K562 (cell line): ENCODE data around the gene GEN1. TPM values are rescaled to one million over a fixed set of nuclear protein-coding genes. Genes with fewer than 3 reads are reported as not detected.

Experiments used
- ASH1L ChIP-seq: fragments of 450-650 bp; IDR thresholded peaks from 2 replicates; pipeline ENCODE4 v1.6.1; 2018; ENCODE audit warnings: borderline replicate concordance, mild to moderate bottlenecking, low read depth; ENCODE audit not compliant: partially characterized antibody
- ATF1 ChIP-seq, 2 experiments: fragments of 450-650 bp in 1 of 2; IDR thresholded peaks; 2 replicates each; pipeline ENCODE4 v1.6.1; 2016; ENCODE audit warnings: missing compliant biosample characterization in 1 of 2, missing genetic modification characterization in 1 of 2
- DEAF1 ChIP-seq: fragments of 450-650 bp; formaldehyde crosslinking; IDR thresholded peaks from 2 replicates; pipeline ENCODE4 v1.4.0; 2020; ENCODE audit warnings: mild to moderate bottlenecking, moderate library complexity
- ELF1 ChIP-seq: fragments of 200-800 bp; sonication (Bioruptor generic); IDR thresholded peaks from 2 replicates; pipeline ENCODE4 v1.6.1; 2016; ENCODE audit warnings: missing genetic modification characterization, missing compliant biosample characterization
- ELF4 ChIP-seq: fragments of 450-650 bp; formaldehyde crosslinking; IDR thresholded peaks from 2 replicates; pipeline ENCODE4 v1.4.0; 2022; ENCODE audit warnings: missing genetic modification characterization
- EWSR1 ChIP-seq: fragments of 450-650 bp; IDR thresholded peaks from 2 replicates; pipeline ENCODE4 v1.6.1; 2018; ENCODE audit warnings: borderline replicate concordance, mild to moderate bottlenecking, low read depth, moderate library complexity; ENCODE audit not compliant: partially characterized antibody
- EZH2 ChIP-seq: IDR thresholded peaks from 2 replicates; pipeline ENCODE4 v1.6.1; 2012; ENCODE audit warnings: low read depth, mild to moderate bottlenecking, inconsistent platforms, low read length, borderline replicate concordance
- ILF3 ChIP-seq: fragments of 450-650 bp; IDR thresholded peaks from 2 replicates; pipeline ENCODE4 v1.6.1; 2018; ENCODE audit warnings: antibody characterized with exemption, mild to moderate bottlenecking, moderate library complexity, borderline replicate concordance
- RBM39 ChIP-seq: fragments of 200-400 bp; formaldehyde crosslinking; optimal IDR thresholded peaks from 2 replicates; pipeline ENCODE3; 2018; ENCODE audit warnings: low read depth, low read length
- RHOXF2B ChIP-seq: fragments of 250-450 bp; sonication (Bioruptor Pico); conservative IDR thresholded peaks from 2 replicates; pipeline ENCODE4 v1.5.1; 2021
- SRSF1 ChIP-seq: fragments of 200-400 bp; formaldehyde crosslinking; IDR thresholded peaks from 2 replicates; pipeline ENCODE4 v1.6.1; 2017; ENCODE audit warnings: mild to moderate bottlenecking, low read depth, low read length, moderate library complexity
- TAF7 ChIP-seq: fragments of 450-650 bp; IDR thresholded peaks from 2 replicates; pipeline ENCODE4 v1.6.1; 2016; ENCODE audit warnings: missing genetic modification characterization, missing compliant biosample characterization
- ZNF699 ChIP-seq: fragments of 250-450 bp; sonication (Bioruptor Pico); IDR thresholded peaks from 2 replicates; pipeline ENCODE4 v1.8.0; 2021; ENCODE audit warnings: mild to moderate bottlenecking, moderate library complexity; ENCODE audit not compliant: insufficient replicate concordance
- ZNF766 ChIP-seq: fragments of 200-800 bp; sonication (Bioruptor generic); conservative IDR thresholded peaks from 2 replicates; pipeline ENCODE4 v1.6.1; 2016; ENCODE audit warnings: missing genetic modification characterization, missing compliant biosample characterization
- polyA plus RNA-seq, 8 experiments: library from polyadenylated mRNA; depleted of rRNA in 4 of 8; stranded (reverse) in 5 of 8; unstranded in 3 of 8; fragments of >200 nt; fragmentation: Nextera tagmentation in 2 of 8; fragmentation: Illumina TruSeq in 1 of 8; extraction: Ambion mirVana in 2 of 8; extraction: Trizol in 1 of 8; gene quantifications; 2 replicates each; pipeline versions ENCODE4 v1.2.1 to v1.2.3, GENCODE V29; 2011 to 2014; ENCODE audit warnings: inconsistent platforms in 1 of 8, missing spikeins in 1 of 8
- total RNA-seq, 7 experiments: library from RNA; depleted of rRNA in 6 of 7; stranded (reverse); fragments of >200 nt in 6 of 7; fragmentation: Illumina TruSeq in 2 of 7; extraction: Trizol in 2 of 7; gene quantifications; 2 replicates each; pipeline versions ENCODE4 v1.2.1 to v1.2.3, GENCODE V29; 2011 to 2021; ENCODE audit warnings: low replicate concordance in 1 of 7
- TF ChIP-seq, protein P1 (sequence below), 2 experiments: fragments of 450-650 bp; conservative IDR thresholded peaks; 2 replicates each; pipeline ENCODE4 v1.6.1; 2017; ENCODE audit warnings: mild to moderate bottlenecking in 2 of 2, moderate library complexity in 2 of 2
- TF ChIP-seq, protein P2 (sequence below): fragments of 450-650 bp; IDR thresholded peaks from 2 replicates; pipeline ENCODE4 v1.6.1; 2016; ENCODE audit warnings: low read depth, mild to moderate bottlenecking, moderate library complexity
- TF ChIP-seq, protein P3 (sequence below): IDR thresholded peaks from 2 replicates; pipeline ENCODE4 v1.6.1; 2011; ENCODE audit not compliant: insufficient read length; ENCODE audit errors: extremely low read depth
- TF ChIP-seq, protein P4 (sequence below), 2 experiments: fragments of 450-650 bp in 1 of 2; IDR thresholded peaks; 2 replicates each; pipeline ENCODE4 v1.6.1; 2011 to 2017; ENCODE audit warnings: low read depth in 2 of 2, antibody characterized with exemption in 1 of 2, borderline replicate concordance in 1 of 2, low read length in 1 of 2, mild to moderate bottlenecking in 1 of 2, mixed read lengths in 1 of 2; ENCODE audit not compliant: control insufficient read depth in 1 of 2

Gene GEN1
- total and polyA plus RNA-seq, 9 of the 15 experiments (the other 6 are each of a cell fraction or from before 2014, with no cell fraction given), result 8.6 to 39.7 (median 24.5) TPM

DNA sequence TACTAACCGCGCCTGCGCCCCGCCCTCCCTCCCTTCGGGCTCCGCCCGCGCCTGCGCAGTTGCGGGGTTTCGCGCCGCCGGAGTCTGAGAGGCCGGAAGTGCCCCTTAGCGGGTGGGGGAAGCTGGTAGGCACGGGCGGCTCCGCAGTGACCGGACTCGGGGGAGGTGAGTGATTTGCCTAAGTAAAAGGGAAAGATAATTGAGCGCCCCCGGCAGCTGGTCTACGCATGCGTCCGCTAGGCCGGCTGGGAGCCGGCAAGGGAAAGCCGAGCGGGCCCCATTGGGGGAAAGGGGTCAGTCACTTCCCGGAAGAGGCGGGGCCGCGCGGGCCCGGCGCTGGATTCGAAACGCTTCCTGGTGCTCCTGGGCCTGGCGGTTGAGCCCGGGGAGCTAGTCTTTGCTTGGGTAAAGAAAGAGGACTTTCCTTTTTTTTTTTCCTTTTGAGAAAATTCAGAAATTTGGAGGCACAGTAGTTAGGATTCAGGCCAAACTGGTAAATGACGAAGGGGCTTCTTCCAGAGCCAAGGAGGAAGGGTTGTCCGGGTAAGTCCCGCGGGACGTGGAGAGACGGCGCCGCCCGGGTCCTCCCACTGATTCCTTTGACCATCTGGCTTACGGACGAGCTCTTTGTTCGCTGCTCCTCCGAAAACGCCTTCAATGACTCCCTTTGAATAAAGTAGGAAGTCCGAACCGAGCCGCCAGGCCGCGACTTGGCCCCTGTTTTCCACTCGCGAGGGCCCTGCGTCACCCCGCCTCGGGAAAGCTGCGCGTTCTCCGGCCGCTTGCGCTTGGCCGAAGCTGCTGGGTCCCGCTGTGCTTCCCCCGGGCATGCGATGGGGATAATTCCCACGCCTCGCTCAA, at the start of gene GEN1, which contains the start of gene SMC6 (continued):
- TF ChIP-seq, protein P1, sequence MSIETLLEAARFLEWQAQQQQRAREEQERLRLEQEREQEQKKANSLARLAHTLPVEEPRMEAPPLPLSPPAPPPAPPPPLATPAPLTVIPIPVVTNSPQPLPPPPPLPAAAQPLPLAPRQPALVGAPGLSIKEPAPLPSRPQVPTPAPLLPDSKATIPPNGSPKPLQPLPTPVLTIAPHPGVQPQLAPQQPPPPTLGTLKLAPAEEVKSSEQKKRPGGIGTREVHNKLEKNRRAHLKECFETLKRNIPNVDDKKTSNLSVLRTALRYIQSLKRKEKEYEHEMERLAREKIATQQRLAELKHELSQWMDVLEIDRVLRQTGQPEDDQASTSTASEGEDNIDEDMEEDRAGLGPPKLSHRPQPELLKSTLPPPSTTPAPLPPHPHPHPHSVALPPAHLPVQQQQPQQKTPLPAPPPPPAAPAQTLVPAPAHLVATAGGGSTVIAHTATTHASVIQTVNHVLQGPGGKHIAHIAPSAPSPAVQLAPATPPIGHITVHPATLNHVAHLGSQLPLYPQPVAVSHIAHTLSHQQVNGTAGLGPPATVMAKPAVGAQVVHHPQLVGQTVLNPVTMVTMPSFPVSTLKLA (conservative IDR thresholded peaks at IDR 0.05), result peak; percentile 49 to 73; a peak in 2 of 4 replicates
- no peak for TF ChIP-seq RHOXF2B (CRISPR knock-in tag)
- TF ChIP-seq ELF1, result peak; percentile 95
- no peak for TF ChIP-seq ZNF766 (CRISPR knock-in tag)
- TF ChIP-seq ATF1 (CRISPR knock-in tag; IDR thresholded peaks at IDR 0.05), result no peak
- peak; percentile 32; the same call in 1 of the 2 replicates for TF ChIP-seq ATF1 (tag; IDR thresholded peaks at IDR 0.05)
- no peak for TF ChIP-seq EWSR1
- peak; percentile 37 for TF ChIP-seq ASH1L
- TF ChIP-seq, protein P2, sequence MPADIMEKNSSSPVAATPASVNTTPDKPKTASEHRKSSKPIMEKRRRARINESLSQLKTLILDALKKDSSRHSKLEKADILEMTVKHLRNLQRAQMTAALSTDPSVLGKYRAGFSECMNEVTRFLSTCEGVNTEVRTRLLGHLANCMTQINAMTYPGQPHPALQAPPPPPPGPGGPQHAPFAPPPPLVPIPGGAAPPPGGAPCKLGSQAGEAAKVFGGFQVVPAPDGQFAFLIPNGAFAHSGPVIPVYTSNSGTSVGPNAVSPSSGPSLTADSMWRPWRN, result no peak
- TF ChIP-seq, protein P3, sequence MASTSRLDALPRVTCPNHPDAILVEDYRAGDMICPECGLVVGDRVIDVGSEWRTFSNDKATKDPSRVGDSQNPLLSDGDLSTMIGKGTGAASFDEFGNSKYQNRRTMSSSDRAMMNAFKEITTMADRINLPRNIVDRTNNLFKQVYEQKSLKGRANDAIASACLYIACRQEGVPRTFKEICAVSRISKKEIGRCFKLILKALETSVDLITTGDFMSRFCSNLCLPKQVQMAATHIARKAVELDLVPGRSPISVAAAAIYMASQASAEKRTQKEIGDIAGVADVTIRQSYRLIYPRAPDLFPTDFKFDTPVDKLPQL, result no peak
- TF ChIP-seq DEAF1 (CRISPR knock-in tag), result no peak
- no peak for TF ChIP-seq ELF4 (CRISPR knock-in tag)
- no peak for TF ChIP-seq SRSF1
- TF ChIP-seq EZH2, result no peak
- no peak for TF ChIP-seq ZNF699
- TF ChIP-seq, protein P4, sequence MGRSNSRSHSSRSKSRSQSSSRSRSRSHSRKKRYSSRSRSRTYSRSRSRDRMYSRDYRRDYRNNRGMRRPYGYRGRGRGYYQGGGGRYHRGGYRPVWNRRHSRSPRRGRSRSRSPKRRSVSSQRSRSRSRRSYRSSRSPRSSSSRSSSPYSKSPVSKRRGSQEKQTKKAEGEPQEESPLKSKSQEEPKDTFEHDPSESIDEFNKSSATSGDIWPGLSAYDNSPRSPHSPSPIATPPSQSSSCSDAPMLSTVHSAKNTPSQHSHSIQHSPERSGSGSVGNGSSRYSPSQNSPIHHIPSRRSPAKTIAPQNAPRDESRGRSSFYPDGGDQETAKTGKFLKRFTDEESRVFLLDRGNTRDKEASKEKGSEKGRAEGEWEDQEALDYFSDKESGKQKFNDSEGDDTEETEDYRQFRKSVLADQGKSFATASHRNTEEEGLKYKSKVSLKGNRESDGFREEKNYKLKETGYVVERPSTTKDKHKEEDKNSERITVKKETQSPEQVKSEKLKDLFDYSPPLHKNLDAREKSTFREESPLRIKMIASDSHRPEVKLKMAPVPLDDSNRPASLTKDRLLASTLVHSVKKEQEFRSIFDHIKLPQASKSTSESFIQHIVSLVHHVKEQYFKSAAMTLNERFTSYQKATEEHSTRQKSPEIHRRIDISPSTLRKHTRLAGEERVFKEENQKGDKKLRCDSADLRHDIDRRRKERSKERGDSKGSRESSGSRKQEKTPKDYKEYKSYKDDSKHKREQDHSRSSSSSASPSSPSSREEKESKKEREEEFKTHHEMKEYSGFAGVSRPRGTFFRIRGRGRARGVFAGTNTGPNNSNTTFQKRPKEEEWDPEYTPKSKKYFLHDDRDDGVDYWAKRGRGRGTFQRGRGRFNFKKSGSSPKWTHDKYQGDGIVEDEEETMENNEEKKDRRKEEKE (IDR thresholded peaks at IDR 0.05; ENCODE audit: borderline replicate concordance in 1 of 2, control insufficient read depth in 1 of 2, low read depth in 2 of 2, low read length in 1 of 2), result no peak
- 0 out of 2 replicates have a peak, but pooled peaks have one; percentile 9 for TF ChIP-seq TAF7 (tag)
- no peak for TF ChIP-seq ILF3
- no peak for TF ChIP-seq RBM39
